Parathyroid adenoma (tissue), 2 donors: ENCODE results near the gene PRKN.

ENCODE experiments used
- H2AFZ ChIP-seq: fragments of 300-600 bp; sonication (generic); one replicate; pipeline ENCODE4 v1.7.0; 2017; ENCODE audit warnings: antibody characterized with exemption, mild to moderate bottlenecking
- H3K27ac ChIP-seq: fragments of 300-600 bp; sonication (generic); one replicate; pipeline ENCODE4 v1.7.0; 2017
- H3K27me3 ChIP-seq: fragments of 300-600 bp; sonication (generic); one replicate; pipeline ENCODE4 v1.7.0; 2017; ENCODE audit warnings: low read length; ENCODE audit not compliant: control insufficient read depth, insufficient read depth
- H3K36me3 ChIP-seq: fragments of 300-600 bp; sonication (generic); one replicate; pipeline ENCODE4 v1.7.0; 2017; ENCODE audit warnings: low read length; ENCODE audit not compliant: control insufficient read depth, insufficient read depth
- H3K4me1 ChIP-seq: fragments of 300-600 bp; sonication (generic); one replicate; pipeline ENCODE4 v1.7.0; 2017; ENCODE audit warnings: control low read depth
- H3K4me2 ChIP-seq: fragments of 300-600 bp; sonication (generic); one replicate; pipeline ENCODE4 v1.7.0; 2017; ENCODE audit warnings: low read length
- H3K4me3 ChIP-seq: fragments of 300-600 bp; sonication (generic); one replicate; pipeline ENCODE4 v1.7.0; 2017; ENCODE audit warnings: low read depth, low read length
- H3K79me2 ChIP-seq: fragments of 300-600 bp; sonication (generic); one replicate; pipeline ENCODE4 v1.7.0; 2017; ENCODE audit warnings: control low read depth
- H3K9ac ChIP-seq: fragments of 300-600 bp; sonication (generic); one replicate; pipeline ENCODE4 v1.7.0; 2017; ENCODE audit warnings: mild to moderate bottlenecking
- H3K9me3 ChIP-seq: fragments of 300-600 bp; sonication (generic); one replicate; pipeline ENCODE4 v1.7.0; 2017; ENCODE audit warnings: low read length; ENCODE audit not compliant: control insufficient read depth
- TF ChIP-seq, protein P1 (sequence below): fragments of 300-600 bp; sonication (generic); IDR thresholded peaks from one replicate; pipeline ENCODE4 v1.7.0; 2017; ENCODE audit warnings: antibody characterized with exemption, mild to moderate bottlenecking
- donor health status: primary hyperparathyroidism.

Gene PRKN

GRCh38 chr6:161803131-161803530 is 924.4 kb downstream of the PRKN start:
- Histone ChIP-seq H3K4me1 (no peaks in the 10 kb centered on the region), H3K79me2 (no peaks in the 10 kb centered on the region), H3K9ac (no peak overlapping the region), H3K27ac (no peak overlapping the region), H3K9me3 (no peaks in the 10 kb centered on the region), H3K4me3 (no peak overlapping the region), H3K36me3 (no peaks in the 10 kb centered on the region), H3K27me3 (no peaks in the 10 kb centered on the region), H2AFZ (no peak overlapping the region), H3K4me2 (no peak overlapping the region)
- TF ChIP-seq, protein P1, sequence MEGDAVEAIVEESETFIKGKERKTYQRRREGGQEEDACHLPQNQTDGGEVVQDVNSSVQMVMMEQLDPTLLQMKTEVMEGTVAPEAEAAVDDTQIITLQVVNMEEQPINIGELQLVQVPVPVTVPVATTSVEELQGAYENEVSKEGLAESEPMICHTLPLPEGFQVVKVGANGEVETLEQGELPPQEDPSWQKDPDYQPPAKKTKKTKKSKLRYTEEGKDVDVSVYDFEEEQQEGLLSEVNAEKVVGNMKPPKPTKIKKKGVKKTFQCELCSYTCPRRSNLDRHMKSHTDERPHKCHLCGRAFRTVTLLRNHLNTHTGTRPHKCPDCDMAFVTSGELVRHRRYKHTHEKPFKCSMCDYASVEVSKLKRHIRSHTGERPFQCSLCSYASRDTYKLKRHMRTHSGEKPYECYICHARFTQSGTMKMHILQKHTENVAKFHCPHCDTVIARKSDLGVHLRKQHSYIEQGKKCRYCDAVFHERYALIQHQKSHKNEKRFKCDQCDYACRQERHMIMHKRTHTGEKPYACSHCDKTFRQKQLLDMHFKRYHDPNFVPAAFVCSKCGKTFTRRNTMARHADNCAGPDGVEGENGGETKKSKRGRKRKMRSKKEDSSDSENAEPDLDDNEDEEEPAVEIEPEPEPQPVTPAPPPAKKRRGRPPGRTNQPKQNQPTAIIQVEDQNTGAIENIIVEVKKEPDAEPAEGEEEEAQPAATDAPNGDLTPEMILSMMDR, result no peak

DNA sequence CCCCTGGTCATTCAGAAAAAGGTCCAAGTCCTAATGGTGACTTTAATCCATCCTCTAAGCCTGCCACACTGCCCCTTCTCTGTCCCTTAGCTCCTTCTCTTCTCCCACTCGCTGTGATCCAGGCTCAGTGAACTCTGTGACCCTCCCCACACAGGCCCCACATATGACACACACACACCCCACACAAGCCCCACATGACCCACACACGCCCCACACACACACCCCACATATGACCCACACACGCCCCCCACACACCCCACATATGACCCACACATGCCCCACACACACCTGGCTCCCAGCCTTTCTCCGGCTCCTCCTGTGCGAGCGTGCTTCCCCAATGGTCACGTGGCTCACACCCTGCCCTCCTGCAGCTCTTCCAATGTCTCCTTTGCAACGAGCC is 925.3 kb downstream of the PRKN start:
- Histone ChIP-seq H3K9me3 (no peaks in the 10 kb centered on the region), H3K9ac (no peak overlapping the region), H2AFZ (no peak overlapping the region), H3K4me1 (no peaks in the 10 kb centered on the region), H3K27ac (no peak overlapping the region), H3K27me3 (no peaks in the 10 kb centered on the region), H3K4me2 (no peak overlapping the region), H3K36me3 (no peaks in the 10 kb centered on the region), H3K79me2 (no peaks in the 10 kb centered on the region), H3K4me3 (no peak overlapping the region)
- TF ChIP-seq, protein P1, result no peak

- Histone ChIP-seq H3K27me3 (no peaks in the 10 kb centered on the region), H3K9me3 (no peaks in the 10 kb centered on the region), H3K36me3 (no peaks in the 10 kb centered on the region), H3K4me1 (no peaks in the 10 kb centered on the region), H3K27ac (no peak overlapping the region), H3K4me3 (no peak overlapping the region), H3K4me2 (no peak overlapping the region), H3K9ac (no peak overlapping the region), H2AFZ (no peak overlapping the region), H3K79me2 (no peaks in the 10 kb centered on the region)
- TF ChIP-seq, protein P1, result no peak
Observed at GRCh38 chr6:161798844-161799394, 928.6 kb downstream of the PRKN start.

- Histone ChIP-seq H3K4me3 (no peak overlapping the region), H3K79me2 (no peaks in the 10 kb centered on the region), H3K9ac (no peak overlapping the region), H3K36me3 (no peaks in the 10 kb centered on the region), H3K4me2 (no peak overlapping the region), H3K27me3 (no peaks in the 10 kb centered on the region), H3K9me3 (no peaks in the 10 kb centered on the region), H3K4me1 (no peaks in the 10 kb centered on the region), H2AFZ (no peak overlapping the region), H3K27ac (no peak overlapping the region)
- TF ChIP-seq, protein P1, result no peak
Observed at GRCh38 chr6:161796681-161797080, 930.9 kb downstream of the PRKN start.

- Histone ChIP-seq H3K9ac (no peak overlapping the region), H2AFZ (no peak overlapping the region), H3K4me3 (no peak overlapping the region), H3K36me3 (no peaks in the 10 kb centered on the region), H3K27ac (no peak overlapping the region), H3K4me2 (no peak overlapping the region), H3K4me1 (no peaks in the 10 kb centered on the region), H3K9me3 (no peaks in the 10 kb centered on the region), H3K79me2 (no peaks in the 10 kb centered on the region), H3K27me3 (no peaks in the 10 kb centered on the region)
- TF ChIP-seq, protein P1, result no peak
Observed at GRCh38 chr6:161792851-161793493, 934.6 kb downstream of the PRKN start.
